Fibroblast of peridontal ligament (primary cell): Measurements from ENCODE around the gene SLC39A10.
"Not testable (repeated sequence)": the region's sequence is repeated elsewhere in the genome, so short reads cannot be mapped to it uniquely, and the experiment has no call there.

Experiments
- DNase-seq: peaks from one replicate; pipeline ENCODE4 v3.0.0-alpha.2; 2010; ENCODE audit errors: extremely low read depth

The SLC39A10 gene

GRCh38 chr2:195671563-195671962 is 14.5 kb downstream of the SLC39A10 start:
- DNase-seq: no peak

DNA sequence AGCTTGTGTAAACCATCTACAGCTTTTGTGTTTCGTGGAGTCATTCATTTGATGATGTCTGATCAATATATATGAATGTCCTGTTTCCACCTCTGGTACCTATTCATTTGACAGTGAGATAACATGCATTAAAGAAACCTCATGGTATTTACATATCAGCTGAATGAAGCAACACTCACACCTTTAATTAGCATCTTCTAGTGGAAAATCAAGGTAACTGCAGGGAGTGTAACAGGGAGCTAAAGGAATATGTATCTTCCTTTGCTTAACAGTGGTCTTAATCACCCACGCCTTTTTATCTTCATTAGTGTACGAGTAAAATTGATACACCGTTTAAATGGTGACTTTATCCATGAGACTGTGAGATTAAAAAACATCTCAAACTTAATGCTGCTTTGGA is 15.6 kb downstream of the SLC39A10 start:
- no peak for DNase-seq

DNA sequence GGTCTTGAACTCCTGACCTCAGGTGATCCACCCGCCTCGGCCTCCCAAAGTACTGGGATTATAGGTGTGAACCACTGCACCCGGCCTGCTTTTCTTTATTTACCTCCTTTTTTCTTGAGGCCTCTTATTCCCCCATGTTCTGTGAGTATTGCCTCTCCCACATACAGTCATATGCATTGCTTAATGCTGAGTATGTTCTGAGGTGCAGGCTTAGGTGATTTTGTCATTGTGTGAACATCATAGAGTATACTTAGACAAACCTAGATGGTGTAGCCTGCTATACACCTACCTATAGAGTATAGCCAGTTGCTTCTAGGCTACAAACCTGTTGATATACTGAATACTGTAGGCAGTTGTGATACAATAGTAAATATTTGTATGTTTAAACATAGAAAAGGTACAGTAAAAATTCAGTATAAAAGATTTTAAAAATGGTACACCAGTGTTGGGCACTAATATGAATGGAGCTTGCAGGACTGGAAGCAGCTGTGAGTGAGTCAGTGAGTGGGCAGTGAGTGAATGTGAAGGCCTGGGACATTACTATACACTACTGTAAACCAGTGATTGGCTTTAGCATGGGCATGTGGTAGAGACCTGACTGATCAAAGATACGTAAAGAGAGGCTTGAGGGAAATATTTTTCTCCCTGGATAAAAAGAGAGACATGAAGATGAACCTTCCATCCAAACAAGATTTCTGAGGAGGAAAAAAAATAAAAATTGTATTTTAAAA is 17.6 kb downstream of the SLC39A10 start:
- no peak for DNase-seq

- DNase-seq: no peak
Measured at GRCh38 chr2:195675783-195676427, 18.9 kb downstream of the SLC39A10 start.

DNA sequence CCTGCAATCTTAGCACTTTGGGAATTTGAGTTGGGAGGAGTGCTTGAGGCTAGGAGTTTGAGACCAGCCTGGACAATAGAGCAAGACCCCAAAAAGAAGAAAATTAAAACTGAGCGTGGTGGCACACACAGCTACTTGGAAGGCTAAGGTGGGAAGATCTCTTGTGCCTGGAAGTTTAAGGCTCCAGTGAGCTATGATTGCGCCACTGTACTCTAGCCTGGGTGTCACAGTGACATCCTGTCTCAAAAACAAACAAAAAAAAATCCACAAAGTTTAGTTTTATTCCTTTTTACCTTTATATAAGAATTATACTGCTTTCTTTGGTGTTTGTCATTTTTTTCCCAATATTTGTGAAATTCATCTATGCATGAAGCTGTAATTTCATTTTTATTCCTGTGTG is 20.3 kb downstream of the SLC39A10 start:
- no peak for DNase-seq

- no peak for DNase-seq
Measured at GRCh38 chr2:195677884-195678283, 20.9 kb downstream of the SLC39A10 start.

DNA sequence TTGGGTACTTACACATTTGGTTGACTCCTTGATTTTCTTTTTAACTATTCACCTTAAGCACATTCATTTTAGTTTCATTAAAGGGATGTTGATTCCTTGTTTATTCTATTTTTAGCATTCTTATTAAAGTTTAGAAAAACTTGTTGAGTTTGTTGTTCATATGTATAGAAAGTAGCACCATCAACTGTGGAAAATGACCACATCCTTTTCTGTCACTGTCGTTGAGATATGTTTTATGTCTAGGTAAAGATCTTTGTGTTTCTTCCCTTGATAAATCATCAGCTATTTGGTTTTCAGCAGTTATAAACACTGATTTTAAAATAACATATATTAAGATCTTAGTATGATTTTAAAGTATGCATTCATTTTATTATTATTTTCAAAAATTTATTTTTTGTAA is 25.1 kb downstream of the SLC39A10 start:
- no peak for DNase-seq

GRCh38 chr2:195683174-195683573 is 26.1 kb downstream of the SLC39A10 start:
- no peak for DNase-seq

DNA sequence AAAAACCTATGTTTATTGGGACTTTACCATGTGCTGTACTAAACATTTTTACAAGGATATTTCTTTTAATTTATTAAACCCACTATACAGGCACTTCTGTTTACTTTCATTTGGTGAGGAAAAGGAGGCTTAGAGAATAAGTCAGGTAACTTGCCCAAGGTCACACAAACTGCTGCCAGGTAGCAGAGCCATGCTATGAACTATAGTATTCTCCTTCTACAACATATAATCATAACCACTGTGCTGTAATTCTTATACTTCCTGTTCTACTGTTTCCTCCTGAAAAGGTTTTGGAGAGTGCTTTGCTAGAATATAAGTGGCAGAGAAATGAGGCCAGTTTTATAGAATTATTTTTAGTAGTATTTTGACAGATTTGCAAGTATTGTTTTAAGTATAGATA is 29.5 kb downstream of the SLC39A10 start:
- DNase-seq: no peak

DNA sequence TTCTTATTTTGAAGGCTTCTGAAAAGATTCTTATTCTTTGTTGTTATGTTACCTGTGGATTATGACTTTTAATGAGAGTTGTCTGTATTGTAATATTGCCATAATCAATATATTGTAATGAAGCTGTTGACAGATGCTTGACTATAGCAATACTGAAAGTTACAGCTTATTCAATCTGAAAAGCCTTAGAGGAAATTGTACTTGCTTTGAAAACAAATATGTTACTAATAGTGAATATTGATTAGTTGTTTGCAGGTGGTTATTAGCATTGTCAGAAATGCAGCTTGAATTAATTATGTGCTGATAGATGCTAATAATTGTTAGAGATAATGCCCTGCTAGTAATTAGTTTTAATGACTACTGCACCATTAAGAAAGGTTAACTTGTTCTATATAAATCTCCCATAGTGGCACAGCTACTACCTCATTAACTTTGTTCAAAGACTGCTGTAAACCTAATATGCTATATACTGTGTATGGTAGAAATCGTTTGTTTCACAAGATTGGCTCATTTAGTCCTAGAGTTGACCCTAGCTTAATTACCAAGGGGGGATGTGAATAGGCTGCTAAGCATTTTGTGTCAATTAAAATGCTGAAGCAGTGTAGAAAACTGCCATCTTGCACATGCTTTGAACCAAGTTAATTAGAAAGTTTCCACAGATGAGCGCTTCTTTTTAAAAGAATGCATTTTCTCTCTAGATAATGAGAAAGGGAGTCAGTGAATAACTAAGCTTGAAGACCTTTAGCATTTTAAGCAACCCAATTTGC is 30.5 kb downstream of the SLC39A10 start:
- DNase-seq: no peak

GRCh38 chr2:195692531-195692930 is 35.5 kb downstream of the SLC39A10 start:
- not testable (repeated sequence) for DNase-seq

- no peak for DNase-seq
Measured at GRCh38 chr2:195694553-195694952, 37.5 kb downstream of the SLC39A10 start.

DNA sequence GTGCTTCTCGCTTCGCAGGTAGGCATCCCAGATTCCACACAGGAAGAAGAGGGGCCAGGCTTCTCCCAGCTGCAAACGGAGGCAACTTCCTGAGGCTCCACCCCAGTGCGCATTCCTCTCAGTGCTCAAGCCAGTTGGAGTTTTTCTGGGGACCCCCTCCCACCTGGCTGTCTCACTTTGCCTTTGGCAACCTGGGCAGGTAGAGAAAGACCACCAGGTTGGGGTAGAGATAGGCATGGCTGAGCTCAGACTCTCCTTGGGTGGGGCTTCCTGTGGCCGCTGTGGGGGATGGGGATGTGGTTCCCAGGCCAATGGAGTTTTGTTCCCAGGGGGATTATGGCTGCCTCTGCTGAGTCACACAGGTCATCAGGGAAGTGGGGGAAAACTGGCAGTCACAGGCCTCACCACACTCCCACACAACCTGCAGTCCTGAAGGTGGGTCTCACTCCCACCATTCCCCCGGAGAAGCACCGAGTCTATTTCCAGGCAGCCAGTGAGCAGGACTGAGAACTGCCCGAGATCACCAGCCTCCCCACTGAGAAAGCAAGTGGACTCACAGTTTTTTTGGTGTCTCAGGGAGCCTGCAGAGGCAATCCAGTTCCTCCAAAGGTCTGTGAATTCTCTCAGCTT is 38.1 kb downstream of the SLC39A10 start:
- no peak for DNase-seq

GRCh38 chr2:195696012-195696411 is 39.0 kb downstream of the SLC39A10 start:
- no peak for DNase-seq

DNA sequence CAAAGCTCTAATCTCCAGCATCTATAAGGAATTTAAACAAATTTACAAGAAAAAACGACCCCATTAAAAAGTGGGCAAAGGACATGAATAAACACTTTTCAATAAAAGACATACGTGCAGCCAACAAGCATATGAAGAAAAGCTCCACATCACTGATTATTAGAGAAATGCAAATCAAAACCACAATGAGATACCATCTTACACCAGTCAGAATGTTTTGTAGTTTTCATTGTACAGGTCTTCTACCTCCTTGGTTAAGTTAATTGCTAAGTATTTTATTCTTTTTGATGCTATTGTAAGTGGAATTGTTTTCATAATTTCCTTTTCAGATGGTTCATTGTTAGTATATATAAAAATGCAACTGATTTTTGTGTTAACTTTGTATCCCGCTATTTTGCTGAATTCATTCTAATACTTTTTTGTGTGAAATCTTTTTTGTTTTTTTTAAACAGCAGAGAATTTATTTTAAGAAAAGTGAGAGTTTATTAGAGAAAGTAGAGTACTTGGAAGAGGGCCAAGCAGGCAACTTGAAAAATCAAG is 40.7 kb downstream of the SLC39A10 start:
- DNase-seq: no peak

GRCh38 chr2:195700480-195700879 is 43.5 kb downstream of the SLC39A10 start:
- no peak for DNase-seq

DNA sequence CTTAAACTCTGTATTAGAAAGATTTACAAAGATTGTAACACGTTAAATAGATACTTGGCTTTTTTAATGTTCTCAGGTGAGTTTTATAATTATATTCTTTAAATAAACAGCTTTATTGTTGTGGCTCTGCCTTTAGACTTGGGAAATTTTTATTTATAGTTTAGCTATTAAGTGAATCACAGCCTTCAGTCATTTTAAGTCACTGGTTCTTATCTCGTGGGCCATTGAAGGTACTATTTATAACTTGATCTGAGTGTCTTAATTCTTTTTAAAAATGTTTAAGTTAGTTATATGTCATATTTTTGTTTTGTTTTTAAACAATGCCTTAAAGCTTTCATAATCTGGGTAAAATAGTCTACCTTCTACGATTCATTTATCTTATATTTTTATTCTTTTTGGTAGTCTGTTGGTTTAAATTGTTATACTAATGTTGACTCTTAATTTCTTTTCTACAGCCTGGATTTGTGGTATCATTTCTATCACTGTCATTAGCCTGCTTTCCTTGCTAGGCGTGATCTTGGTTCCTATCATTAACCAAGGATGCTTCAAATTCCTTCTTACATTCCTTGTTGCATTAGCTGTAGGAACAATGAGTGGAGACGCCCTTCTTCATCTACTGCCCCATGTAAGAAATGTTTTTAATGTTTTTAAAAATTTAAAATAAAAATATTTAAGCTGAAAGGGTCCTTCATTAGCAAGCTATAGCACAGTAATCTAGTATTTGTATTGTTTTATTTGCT is 49.3 kb downstream of the SLC39A10 start:
- peak; percentile 6 for DNase-seq

DNA sequence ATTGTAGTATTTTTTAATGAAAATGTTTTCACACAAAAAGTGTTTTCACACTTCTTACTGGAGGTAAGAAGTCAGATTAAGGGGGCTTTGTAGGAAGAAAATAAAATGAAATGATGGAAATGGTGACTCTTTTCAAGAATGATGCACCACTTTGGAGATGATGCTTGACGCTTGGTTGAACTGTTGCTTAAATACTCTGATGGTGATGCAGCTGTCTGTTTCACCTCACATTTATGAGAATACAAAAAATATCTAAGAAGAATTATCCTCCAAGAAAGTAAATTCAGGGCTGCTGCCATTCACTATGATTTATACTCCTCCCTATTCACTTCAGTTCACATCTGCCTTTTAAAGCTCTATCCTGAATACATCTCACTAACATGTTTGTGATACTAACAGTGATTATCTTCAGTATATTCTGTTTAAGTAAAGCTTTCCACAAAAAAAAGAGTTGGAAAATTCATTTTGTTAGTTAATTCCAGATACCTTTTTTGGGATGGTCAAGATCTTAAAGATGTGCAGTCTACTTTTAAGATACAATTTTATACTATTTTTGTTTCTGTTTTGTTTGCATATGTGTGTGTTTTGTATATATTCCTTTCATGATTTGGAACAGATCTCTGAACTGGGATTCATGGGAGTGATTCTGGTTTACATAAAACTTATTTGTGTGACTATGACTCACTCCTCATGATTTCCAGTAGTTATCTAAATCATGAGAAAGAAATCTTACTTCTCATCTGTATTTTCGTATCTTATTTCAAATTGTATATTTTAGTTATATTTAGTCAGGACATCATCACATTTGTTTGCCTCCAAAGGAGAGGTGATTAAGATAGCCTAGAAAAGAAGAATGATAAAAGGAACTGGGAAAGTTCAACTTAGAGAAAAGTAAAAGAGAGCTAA is 53.1 kb downstream of the SLC39A10 start:
- peak; percentile 97 for DNase-seq

DNA sequence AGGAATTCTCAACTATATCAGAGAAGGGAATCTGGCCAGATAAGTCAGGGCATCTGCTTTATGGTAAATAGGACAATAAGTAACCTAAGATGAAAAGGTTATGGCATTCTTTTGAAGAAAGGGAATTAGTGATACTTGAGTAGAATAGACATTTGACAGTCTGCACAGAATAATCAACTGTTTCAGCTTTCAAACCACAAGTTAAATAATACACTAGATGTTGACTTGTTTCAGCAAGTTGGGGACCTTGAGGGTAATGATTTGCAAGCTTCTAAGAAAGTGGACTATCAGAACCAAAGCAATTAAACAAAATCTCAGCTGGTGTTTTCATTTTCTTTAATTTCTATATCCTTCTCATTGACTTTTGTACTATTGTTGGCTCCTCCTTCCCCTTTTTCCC is 54.5 kb downstream of the SLC39A10 start:
- peak; percentile 21 for DNase-seq

DNA sequence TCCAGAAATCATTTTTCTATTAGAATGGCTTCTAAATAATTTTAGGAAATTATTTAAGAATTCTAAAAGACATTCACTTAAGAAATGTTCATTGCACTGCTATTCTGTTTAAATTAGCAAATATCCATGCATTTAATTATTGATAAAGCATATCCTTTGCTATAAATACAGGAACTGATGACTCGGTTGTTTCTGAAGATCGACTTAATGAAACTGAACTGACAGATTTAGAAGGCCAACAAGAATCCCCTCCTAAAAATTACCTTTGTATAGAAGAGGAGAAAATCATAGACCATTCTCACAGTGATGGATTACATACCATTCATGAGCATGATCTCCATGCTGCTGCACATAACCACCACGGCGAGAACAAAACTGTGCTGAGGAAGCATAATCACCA is 59.4 kb downstream of the SLC39A10 start:
- DNase-seq: no peak
